ENCODE measurements around the gene DCTN4.

DCTN4 gene

DNA sequence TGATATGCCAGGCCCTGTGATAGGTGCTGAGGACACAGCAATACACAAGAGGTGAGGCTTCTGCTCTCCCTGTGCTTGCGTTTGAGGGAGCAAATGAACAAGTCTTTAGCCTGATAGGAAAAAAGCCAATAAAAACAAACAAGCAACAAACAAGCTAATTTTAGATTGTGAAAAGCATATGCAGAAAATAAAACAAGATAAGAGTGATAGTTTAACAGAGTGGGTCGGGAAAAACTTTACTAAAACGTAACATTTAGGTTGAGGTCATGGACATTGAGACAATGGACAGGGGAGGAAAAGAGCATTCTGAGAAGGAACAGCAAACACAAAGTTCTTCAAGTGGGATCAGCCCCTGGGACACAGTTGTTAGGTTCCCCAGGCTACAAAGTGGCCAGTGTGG, 24.0 kb upstream of the DCTN4 start:
- TF ChIP-seq, protein P1, sequence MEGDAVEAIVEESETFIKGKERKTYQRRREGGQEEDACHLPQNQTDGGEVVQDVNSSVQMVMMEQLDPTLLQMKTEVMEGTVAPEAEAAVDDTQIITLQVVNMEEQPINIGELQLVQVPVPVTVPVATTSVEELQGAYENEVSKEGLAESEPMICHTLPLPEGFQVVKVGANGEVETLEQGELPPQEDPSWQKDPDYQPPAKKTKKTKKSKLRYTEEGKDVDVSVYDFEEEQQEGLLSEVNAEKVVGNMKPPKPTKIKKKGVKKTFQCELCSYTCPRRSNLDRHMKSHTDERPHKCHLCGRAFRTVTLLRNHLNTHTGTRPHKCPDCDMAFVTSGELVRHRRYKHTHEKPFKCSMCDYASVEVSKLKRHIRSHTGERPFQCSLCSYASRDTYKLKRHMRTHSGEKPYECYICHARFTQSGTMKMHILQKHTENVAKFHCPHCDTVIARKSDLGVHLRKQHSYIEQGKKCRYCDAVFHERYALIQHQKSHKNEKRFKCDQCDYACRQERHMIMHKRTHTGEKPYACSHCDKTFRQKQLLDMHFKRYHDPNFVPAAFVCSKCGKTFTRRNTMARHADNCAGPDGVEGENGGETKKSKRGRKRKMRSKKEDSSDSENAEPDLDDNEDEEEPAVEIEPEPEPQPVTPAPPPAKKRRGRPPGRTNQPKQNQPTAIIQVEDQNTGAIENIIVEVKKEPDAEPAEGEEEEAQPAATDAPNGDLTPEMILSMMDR (IDR thresholded peaks at IDR 0.05; ENCODE audit: borderline replicate concordance, insufficient read depth, low read depth, low read length) = no peak
- H3K4me3 ChIP-seq (ENCODE audit: low read depth, low read length) = no peak overlapping the region

- TF ChIP-seq, protein P1 (IDR thresholded peaks at IDR 0.05; ENCODE audit: borderline replicate concordance, insufficient read depth, low read depth, low read length) = no peak
- H3K4me3 ChIP-seq (ENCODE audit: low read depth, low read length) = no peak overlapping the region
These were observed 23.1 kb upstream of the DCTN4 start for GRCh38 chr5:150781706-150782614.

DNA sequence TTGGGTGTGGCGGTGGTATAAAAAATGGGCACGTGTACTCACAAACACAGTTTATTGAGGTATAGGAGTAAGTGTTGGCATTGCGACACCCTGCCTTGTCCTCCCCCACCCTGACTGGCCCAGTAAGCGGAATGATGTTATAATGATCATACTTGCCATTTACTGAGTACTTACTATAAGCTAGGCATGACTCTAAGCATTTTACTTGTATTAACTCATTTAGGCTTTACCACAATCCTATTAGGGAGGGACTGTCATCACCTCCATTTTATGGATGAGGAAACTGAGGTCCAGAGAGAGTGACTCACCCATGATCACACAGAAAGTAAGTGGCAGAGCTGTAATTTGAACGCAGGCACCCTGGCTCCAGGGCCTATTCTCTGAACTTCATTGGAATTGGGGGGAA, 22.0 kb upstream of the DCTN4 start:
- TF ChIP-seq, protein P1 (IDR thresholded peaks at IDR 0.05; ENCODE audit: borderline replicate concordance, insufficient read depth, low read depth, low read length) = no peak
- no peak overlapping the region for H3K4me3 ChIP-seq (ENCODE audit: low read depth, low read length)

DNA sequence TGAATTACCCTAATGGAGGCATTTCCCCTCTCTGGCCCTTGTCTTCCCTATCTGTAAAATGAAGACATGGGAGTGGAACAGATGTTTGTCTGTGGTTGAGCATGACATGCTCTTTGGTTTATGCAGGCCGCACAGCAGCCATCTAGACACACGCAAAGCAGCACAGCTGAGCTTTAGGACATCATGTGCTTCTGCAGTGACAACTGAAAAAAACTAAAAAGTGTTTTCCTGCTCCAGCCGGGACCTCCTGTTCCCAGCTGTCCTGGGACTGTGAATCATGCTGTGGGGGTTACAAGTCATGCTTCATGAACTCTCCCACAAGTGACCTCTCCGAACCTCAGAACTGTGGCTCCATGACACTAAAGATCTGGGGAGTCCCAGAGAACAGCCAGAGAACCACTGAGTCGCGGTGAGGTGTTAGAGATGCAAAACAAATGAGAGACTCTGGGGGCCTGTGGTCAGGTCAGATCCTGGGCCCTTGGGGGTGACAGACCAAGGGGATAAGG, 21.4 kb upstream of the DCTN4 start:
- H3K4me3 ChIP-seq (ENCODE audit: low read depth, low read length) = peak overlapping the region; percentile 88
- TF ChIP-seq, protein P1 (IDR thresholded peaks at IDR 0.05; ENCODE audit: borderline replicate concordance, insufficient read depth, low read depth, low read length) = no peak

DNA sequence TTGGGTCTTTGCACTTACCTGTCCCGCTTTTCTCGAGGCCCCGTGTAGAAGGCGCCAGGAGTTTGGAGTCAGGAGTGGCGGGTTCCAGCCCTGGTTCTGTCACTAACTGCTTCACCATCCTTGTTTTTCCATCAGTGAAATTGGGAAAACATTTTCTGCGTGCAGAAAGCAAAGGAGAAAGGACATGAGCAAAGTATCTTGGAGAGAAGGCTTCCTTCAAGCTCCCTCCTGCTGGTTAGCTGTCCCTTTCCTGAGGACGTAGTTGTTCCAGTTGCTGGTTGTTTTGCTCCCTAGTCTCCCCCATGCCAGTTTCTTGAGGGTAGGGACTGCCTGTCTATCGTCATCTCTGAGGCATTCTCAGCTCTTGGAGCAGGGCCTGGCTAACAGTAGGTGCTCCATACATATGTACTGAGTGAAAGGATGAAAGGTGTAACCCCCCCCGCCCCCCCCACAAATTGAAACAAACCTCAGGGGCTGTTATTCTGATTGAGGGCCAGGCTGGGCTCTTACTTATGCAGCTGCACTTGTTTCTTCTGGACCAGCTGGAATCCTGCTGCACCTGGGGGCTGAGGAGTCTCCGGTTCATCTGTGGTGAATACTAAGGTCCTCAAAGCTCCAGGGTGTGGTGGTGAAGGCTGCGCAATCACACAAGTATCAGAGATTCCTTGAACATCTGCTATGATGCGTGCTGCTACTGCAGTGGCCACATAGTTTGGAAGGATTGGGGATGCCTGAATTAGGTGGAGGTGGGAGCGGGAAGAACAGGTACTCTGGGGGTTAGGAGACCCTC, 20.8 kb upstream of the DCTN4 start:
- H3K4me3 ChIP-seq (ENCODE audit: low read depth, low read length) = peak overlapping the region; percentile 88
- TF ChIP-seq, protein P1 (IDR thresholded peaks at IDR 0.05; ENCODE audit: borderline replicate concordance, insufficient read depth, low read depth, low read length) = no peak

DNA sequence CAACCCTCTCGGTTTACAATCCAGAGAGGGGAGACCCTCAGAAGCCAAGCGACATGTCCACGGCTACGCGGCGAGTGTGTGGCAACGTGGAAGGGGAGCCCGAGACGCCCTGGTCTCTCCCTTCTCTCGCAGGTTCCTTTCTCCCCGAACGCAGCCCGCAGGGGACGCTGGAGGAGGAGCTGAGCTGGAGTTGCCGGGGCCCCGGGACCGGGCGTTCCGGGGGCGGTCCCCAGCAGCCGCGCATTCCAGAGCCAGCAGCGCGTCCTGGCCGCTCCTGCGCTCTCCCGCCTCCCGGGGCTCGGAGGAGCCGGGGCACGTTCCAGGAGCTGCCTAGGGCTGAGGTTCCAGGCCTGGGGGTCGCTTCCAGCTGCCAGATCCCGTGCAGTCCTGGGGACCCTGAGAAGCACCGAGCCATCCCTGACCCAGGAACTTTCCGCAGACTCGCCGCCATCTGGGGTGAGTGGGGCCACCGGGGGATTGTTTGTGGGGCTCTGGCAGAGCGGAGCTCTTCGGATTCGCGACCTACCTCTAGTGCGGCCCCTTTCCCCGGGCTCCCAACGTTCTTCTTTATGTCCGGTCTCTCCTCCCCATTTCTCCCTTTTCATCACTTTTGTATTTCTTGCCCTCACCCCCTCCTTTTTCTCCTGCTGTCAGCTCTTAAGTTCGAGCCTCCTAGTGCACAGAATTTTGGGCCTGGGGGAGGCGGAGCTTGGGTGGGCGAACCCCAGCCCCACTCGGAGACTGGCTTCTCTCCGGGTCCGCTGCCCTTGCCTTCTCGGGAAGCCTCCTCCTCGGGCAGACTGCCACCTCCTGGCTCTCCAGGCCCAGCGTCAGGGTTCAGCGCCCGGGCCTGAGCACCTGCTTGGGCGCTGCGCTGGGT, 19.9 kb upstream of the DCTN4 start, which contains the start of gene SMIM3:
Gene SMIM3, plus strand, starts transcription at position 241 of the 880 bp plus-strand sequence. CDS start 16,684 bp downstream, outside the sequence.
- TF ChIP-seq, protein P1 (IDR thresholded peaks at IDR 0.05; ENCODE audit: borderline replicate concordance, insufficient read depth, low read depth, low read length) = peak; percentile 49; the same call in 1 of the 2 replicates
- H3K4me3 ChIP-seq (ENCODE audit: low read depth, low read length) = peak within 1 kb of the TSS; percentile 88
